GM18858 (cell line): ENCODE measurements around the gene PATJ.

ENCODE experiments used
- ATAC-seq: cut with Tn5 transposase; IDR thresholded peaks from one replicate; pipeline ENCODE4 v1.9.1; 2021; ENCODE audit not compliant: unreplicated experiment

PATJ gene

GRCh38 chr1:62088439-62088838, 346.2 kb downstream of the PATJ start:
- no peak for ATAC-seq

- no peak for ATAC-seq
These were observed 347.3 kb downstream of the PATJ start for GRCh38 chr1:62089570-62089969.

DNA sequence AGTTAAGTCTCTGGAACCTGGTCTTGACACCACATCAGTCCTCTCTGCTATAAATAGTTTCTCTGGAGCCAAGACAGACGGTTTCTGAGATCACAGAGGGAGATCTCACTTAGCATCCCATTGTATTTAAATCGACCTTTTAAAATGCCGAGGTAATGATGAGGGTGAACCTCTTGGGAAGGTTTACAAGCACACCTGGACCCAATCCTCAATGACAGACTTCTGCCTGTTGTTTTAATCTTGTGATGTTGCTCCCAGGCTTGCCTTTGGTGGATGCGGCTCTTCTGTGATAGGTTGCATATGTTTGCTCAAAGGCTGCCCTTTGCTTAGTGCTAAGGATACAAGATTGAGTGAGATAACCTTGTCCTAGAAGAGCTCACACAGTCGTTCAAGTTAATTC, 347.7 kb downstream of the PATJ start:
- ATAC-seq = no peak

DNA sequence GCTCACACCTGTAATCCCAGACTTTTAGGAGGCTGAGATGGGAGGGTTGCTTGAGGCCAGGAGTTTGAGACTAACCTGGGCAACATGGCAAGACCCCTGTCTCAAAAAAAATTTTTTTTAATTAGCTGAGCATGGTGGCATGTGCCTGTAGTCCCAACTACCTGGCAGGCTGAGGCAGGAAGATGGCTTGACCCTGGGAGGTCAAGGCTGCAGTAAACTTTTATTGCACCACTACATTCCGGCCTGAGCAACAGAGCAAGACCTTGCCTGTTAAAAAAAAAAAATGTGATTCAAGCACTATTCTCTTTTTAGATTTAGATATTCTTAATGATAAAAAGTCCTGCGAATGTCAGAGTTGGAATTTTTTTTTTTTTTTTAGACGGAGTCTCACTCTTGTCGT, 349.8 kb downstream of the PATJ start:
- ATAC-seq = no peak

GRCh38 chr1:62093261-62093660, 351.0 kb downstream of the PATJ start:
- no peak for ATAC-seq

DNA sequence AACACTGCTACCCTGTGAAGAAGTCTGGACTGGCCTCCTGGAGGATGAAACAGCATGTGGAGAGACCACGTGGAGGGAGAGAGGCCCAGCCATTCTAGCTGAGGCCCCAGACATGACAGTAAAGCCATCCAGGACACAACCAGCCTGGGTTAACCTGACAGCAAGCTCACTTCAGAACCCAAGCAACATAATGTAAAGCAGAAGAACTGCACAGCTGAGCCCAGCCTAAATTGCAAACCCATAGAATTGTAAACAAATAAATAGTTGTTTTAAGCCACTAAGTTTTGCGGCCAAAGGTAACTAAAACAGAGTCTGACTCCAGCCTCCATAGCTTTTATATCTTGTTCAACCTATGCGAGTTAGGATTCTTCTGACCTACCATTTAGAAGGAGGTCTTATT, 355.2 kb downstream of the PATJ start:
- no peak for ATAC-seq

DNA sequence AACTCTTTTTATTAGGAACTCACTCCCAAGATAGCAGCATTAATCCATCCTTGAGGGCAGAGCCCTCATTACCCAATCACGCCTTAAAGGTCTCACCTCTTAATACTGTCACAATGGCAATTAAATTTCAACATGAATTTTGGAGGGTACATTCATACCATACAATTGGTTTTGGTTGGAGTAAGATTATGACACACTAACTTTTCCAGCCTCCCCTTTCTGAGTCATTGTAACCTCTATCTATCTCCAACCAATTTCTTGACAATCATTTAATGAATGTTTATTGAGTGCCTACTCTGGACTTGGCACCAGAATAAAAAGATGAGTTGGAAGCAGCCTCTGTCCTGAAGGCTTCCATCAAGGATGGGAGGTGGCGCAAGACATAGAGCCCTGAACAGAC, 358.2 kb downstream of the PATJ start:
- no peak for ATAC-seq

DNA sequence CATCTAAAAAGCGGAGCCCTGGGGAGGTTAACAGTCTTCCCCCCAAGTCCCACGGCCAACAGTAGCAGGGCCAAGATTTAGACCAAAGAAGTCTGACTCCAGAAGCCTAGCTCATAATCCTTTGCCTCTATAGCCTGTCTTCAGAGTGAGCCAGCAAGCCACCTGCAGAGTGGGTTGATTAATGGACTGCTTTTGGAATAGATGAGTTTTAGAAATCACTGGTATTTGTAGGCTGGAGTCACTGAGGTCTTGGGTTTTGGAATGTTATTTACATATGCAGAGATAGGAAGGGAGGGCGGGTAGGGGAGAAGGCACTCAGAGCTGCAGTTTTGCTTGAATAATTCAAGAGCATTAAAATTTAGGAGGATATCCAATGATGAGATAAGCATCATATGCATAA, 361.6 kb downstream of the PATJ start:
- ATAC-seq = no peak

- no peak for ATAC-seq
These were observed 365.6 kb downstream of the PATJ start for GRCh38 chr1:62107923-62108322.

- ATAC-seq = no peak
These were observed 366.8 kb downstream of the PATJ start for GRCh38 chr1:62109124-62109523.

- ATAC-seq = no peak
These were observed 368.0 kb downstream of the PATJ start for GRCh38 chr1:62110198-62110817.

GRCh38 chr1:62111084-62111483, 368.8 kb downstream of the PATJ start:
- no peak for ATAC-seq

- no peak for ATAC-seq
These were observed 371.2 kb downstream of the PATJ start for GRCh38 chr1:62113507-62113906.

DNA sequence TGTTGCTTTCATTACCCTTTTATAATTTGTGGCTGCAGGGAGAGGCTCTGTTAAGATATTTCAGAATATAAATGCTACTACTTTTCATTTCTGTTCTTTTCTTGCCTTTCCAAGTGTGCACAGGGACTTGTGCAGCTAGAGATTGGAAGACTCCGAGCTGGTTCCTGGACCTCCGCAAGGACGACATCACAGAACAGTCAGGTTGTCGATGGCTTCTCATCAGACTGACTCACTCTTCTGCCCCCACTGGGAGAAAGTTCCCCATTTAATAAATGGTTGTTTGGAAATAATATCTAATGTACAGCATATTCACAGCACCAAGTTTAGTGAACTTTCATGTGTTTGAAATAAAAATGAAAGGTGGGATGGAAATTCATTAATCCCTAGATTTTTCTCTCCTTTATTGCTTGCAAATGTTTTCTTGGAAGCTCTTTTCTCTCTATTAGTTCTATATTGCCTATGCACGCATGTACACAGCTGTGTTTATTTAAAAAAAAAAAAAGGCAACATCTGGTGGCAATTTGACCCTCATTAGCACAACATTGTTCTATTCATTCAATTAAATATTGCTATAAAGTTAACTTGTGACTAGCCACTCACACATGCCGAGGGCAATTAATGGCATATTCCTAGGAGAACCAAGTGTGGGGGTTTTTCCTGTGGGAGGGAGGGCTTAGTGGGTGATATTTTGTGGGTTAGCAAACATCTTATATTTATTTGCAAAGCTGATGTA, 374.9 kb downstream of the PATJ start:
- ATAC-seq = no peak

DNA sequence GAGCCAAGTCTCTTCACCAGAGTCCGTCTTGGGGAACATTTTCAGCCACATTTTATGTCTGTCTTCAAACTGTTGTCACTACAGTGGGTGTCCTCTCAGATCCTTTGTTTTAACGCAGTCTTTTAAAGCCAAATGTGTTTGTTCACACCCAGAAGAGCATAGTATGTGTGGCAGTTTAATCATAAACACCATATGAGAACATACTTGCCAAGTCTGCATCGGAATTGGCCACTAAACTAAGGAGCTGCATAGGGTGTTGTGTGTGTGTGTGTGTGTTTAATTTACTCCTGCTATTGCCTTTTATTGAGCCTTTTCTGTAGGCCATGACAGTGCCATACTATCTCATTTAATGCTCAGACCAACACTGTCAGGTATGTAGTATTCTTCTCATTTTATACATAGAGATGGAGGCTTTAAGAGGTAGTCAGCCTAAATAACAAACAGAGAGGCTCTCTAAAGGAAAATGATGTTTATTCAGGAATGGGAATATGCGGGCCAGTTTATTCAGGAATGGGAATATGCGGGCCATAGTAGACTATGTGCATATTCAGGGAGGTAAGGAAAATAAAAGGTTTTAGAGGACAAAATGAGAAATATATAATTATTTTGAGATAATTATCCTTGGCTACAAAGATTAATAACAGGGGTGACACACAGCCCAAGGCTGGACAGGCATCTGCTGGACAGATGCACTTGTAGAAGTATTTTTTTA, 384.5 kb downstream of the PATJ start:
- no peak for ATAC-seq

DNA sequence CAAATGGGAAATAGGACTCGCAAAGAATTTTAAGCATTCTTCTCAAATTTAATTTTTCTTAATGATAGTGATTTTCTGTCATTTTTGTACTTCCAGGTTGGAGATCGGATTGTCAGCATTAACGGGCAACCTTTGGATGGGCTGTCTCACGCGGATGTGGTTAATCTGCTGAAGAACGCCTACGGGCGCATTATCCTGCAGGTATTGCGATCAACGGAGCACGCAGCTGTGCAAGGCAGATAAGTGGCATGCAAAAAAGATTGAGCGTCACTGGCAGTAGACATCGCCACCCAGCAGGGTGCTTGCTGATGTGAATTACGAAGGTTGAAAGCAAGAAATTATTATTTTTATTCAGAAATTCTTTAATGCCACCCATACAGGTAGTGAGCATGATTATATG, 386.5 kb downstream of the PATJ start:
- no peak for ATAC-seq

- no peak for ATAC-seq
These were observed 388.9 kb downstream of the PATJ start for GRCh38 chr1:62131093-62131725.

DNA sequence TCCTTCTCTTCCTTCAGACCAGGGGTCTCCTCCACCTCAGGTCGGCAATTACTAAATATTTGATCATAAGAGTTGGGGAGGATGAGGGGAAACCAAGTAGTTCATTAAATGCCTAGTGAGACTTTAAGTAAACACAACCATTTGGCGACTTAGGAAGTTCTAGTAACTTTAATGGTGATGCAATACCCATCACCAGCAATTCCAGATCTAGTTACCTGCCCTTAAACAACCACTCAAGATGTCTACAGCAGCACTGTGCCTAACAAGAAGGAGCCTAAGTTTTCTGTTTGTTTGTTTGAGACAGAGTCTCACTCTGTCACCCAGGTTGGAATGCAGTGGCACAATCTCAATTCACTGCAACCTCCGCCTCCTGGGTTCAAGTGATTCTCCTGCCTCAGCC, 395.7 kb downstream of the PATJ start:
- no peak for ATAC-seq

DNA sequence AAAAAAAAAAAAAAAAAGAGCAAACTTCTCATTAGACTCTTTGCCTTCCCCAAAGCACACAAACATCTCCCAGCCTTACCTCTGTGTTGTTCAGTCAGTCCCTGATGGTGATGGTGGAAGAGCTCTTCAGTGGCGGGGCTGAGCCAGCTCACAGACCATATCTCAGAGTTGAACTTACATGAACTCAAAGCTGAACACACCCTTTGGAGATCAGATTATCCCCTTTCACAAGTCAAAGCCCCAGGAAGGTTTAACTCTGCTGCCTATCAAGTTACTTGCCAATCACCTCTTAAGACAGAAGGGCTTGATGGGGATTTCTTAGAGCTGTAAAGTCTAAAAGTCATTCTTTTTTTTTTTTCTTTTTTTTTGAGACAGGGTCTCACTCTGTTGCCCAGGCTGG, 397.1 kb downstream of the PATJ start:
- ATAC-seq = no peak

- no peak for ATAC-seq
These were observed 398.4 kb downstream of the PATJ start for GRCh38 chr1:62140666-62141065.

GRCh38 chr1:62142496-62142895, 400.2 kb downstream of the PATJ start:
- no peak for ATAC-seq
